Skin of body (tissue), 2 donors: ENCODE measurements around the gene ARID3C. TPM values are rescaled to one million over a fixed set of nuclear protein-coding genes. Genes with fewer than 3 reads are reported as not detected.
"Not testable (repeated sequence)": the region's sequence is repeated elsewhere in the genome, so short reads cannot be mapped to it uniquely, and the experiment has no call there.

Experiments
- DNase-seq: peaks from one replicate; lab custom pipeline; 2025; lab: John Stamatoyannopoulos, UW
- total RNA-seq: library from RNA; depleted of rRNA; stranded (reverse); fragments of >200 nt; gene quantifications from one replicate; pipeline ENCODE4 v1.2.3, GENCODE V29; 2014

ARID3C gene
- total RNA-seq, 1 donor from 2014 or later, result not detected

DNA sequence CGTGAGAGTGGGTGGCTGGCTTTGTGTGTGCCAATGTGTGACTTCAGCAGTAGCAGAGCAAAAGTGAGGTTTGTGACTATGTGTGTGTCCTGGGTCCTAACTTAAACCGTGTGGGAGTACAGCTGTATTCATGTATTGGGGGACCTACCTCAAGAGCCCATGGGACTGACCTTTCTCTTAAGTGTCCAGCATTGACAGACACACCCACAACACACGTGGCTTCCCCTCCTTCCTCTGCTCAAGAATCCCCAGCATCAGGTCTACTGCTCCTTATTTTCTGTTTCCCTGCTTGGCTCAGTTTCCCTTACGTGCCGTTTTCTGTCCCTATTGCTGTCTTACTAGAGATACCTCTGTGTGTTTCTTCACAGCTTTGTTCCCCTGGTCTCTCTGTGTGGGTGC, 23.7 kb upstream of the ARID3C start:
- DNase-seq, result no peak

DNA sequence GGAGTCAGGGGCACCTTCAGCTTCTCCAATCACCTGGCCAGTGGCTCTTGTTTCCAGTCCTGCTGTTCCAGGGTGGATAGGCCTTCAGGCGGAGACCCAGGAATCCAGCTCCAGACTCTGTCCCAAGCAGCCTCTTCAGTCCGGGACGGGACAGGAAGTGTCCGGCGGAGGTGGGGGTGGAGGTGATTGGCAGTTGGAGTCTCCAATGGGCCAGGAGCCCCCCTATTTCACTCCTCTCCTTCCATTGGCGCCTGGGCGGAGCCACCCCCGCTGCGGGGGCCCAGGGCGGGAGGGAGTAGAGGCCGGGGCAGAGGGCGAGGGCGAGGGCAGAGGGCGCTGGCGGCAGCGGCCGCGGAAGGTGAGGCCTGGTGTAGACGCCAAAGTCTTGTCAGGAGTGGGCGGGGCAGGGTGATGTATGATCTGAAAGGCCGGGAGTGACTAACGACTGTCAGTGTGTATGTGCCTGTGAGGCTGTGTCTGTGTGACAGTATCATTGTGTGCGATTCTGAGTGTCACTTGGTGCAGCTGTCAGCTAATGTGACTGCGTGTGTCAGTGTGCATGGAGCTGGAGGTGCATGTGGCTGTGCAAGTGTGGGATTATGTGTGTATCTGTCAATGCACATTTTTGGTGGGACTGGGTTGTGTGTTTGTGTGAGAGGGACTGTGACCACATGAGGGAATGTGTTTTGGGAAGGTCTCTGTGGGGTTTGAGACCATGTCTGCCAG, 23.2 kb upstream of the ARID3C start, which contains the start of gene IL11RA:
TSS of gene IL11RA (plus strand) at position 310 of the 726 bp plus-strand sequence. CDS start 3,033 bp downstream, outside the sequence.
- peak; percentile 85 for DNase-seq

DNA sequence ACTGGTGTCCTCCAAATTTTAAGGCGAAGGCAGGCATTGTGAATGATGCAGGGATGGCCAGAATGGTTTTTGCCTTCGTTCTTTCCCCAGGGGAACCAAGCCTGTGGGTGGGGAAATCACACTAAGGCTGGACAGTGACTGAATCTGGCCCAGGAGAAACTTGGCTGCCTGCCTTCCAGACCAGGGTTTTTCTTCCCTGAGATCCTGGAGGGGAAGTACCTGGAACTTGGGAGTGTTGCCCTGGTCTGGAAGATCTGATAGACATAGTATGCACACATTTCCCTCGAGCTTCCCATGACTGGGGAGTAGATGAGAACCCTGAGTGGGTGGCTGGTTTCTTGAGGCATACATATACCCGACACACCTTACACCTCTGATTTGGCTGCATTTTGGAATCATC, 22.5 kb upstream of the ARID3C start:
- no peak for DNase-seq

DNA sequence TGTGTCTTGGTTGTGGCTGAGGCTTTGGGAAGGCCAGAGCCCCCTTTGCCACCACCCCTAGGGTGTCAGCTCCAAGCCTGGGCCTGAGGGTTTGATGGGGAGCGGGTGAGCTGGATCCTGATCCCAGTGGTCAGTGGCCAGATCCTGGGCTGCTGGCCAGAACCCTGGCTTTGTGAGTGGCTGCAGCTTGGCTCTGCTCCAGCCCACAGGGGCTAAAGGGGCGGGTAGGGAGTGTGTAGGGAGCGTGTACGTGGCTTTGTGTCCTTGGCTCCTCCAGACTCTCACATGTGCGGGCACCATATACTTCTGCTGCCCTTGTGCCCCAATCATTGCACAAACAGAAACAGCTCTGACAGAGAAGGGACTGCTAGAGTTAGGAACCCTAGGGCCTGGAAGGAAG, 21.9 kb upstream of the ARID3C start:
- no peak for DNase-seq

DNA sequence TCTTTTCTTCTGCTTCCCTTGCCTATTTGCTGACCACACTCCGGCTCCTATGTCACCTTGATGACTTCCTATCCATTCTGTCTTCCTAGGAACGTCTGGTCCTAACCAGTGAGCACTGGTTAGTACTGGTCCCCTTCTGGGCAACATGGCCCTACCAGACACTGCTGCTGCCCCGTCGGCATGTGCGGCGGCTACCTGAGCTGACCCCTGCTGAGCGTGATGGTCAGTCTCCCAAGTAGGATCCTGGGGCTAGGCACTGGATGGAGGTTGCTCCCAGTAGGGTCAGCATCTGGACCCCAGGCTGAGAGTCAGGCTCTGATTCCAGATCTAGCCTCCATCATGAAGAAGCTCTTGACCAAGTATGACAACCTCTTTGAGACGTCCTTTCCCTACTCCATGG, 19.8 kb upstream of the ARID3C start:
- DNase-seq, result no peak

DNA sequence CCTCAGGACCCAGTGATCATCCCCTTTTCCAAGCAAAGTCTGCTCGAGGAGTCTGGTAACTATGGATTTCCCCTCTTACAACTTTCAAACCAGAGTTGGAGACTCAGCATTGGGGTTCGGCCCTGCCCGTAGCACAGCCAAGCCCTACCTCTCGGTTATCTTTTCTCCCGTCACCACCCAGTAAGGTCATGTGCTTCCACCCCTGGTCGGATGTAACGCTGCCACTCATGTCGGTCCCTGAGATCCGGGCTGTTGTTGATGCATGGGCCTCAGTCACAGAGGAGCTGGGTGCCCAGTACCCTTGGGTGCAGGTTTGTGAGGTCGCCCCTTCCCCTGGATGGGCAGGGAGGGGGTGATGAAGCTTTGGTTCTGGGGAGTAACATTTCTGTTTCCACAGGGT, 18.8 kb upstream of the ARID3C start:
- no peak for DNase-seq

DNA sequence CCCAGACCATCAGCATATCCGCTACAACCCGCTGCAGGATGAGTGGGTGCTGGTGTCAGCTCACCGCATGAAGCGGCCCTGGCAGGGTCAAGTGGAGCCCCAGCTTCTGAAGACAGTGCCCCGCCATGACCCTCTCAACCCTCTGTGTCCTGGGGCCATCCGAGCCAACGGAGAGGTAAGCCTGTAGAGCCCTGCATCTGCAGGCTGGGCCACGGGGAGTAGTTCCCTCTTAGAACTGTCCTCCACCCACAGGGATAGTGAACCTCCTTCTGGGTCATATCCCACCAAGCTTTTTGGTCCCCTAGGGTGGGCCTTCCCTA, 18.2 kb upstream of the ARID3C start:
- DNase-seq, result no peak

DNA sequence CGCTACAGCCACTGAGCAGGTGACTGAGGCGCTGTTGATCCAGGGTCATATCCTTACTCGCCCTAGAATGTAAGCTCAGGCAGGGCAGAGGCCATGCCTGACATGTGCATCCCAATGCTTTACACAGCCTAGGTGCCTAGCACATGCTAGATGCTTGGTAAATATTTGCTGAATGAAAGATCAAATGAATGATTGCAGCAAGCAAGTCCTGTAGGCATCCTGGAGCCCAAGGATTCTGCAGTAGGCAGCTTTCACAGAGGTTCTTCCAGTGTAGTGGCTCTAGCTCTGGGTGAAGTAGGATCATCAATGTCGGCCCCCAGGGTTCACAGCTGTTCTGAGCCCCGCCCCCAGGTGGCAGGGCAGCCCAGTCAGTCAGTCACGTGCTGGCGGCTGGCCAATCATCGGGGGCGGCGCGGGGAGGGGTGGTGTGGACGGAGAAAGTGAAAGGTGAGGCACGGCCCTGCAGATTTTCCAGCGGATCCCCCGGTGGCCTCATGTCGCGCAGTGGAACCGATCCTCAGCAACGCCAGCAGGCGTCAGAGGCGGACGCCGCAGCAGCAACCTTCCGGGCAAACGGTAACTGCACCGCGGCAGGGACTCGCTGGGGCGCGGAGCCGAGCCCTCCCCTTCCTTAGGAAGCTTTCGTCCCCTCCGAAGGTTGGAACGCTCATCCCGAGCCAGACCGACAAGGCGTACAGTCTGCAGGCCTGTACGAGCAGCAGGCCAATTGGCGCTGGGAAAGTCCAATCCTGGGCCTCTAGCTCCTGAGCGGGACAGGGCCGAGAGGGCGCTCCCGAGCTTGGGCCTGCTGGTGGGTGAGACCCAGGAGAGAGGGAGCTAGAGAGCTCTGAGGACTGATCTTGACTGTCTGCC, 17.6 kb upstream of the ARID3C start, which contains the start of gene GALT:
TSS of gene GALT (plus strand) at position 465 of the 873 bp plus-strand sequence. CDS start at position 495, 30 bp downstream.
- DNase-seq, result peak; percentile 63

DNA sequence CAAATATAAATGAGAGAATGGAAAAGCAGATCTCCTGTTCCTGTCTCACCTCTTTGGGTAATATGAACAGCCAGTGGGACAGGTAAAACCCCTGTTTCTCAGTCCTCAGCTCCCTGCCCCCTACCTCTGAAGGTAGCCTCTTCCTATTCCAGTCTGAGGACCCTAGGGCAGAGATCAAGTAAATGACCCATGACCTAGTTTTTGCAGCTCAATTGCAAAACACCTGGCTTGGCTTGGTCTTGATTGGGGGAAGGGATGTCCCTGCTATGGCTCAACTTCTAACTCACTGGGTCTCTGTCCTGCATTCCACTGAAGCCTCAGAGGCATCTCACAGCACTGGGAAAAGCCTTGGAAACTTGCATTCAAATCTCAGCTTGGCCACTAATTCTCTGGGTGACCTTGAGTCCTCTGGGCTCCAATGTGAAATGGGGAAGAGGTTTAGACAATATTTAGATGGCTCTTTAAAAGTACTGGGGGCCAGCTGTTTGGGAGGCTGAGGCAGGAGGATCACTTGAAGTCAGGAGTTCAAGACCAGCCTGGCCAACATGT, 16.0 kb upstream of the ARID3C start:
- no peak for DNase-seq

DNA sequence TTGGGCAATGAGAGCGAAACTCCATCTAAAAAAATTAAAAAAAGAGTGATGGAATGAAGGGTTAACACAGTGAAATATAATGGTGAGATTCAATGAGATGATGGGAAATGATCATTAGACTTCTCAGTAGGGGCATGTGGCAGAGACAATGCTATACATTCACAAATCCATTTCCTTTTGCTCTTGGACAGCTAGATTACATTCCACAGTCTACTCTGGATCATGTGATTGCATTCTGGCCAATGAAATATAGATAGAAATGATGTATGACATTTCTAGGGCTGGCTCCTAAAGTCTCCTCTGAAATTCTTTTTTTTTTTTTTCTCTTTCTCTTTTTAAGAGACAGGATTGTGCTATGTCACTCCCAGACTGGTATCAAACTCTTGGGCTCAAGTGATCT, 13.8 kb upstream of the ARID3C start:
- no peak for DNase-seq

DNA sequence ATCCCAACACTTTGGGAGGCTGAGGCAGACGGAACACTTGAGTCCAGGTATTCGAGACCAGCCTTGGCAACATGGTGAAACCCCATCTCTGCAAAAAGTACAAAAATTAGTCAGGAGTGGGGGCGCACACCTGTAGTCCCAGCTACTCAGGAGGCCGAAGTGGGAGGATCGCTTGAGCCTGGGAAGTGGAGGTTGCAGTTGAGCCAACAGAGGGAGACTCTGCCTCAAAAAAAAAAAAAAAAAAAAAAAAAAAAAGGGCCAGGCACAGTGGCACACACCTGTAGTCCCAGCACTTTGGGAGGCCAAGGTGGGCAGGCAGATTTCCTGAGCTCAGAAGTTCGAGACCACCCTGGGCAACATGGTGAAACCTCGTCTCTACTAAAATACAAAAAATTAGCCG, 10.5 kb upstream of the ARID3C start:
- DNase-seq, result not testable (repeated sequence)

DNA sequence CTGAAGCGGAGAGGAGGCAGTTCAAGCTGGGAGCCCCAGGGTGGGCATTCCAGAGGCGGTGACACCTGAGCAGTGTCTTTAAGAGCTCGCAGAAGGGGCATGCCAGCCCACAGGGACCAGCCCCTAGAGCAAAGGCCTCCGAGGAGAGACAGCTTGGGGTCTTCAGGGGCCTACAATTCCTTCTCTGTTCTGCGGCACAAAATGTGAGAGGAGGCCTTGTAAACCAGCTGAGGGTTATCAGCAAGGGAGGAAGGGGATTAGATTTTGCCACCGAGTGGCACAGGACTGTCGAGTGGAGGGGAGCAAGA, 9.2 kb upstream of the ARID3C start:
- DNase-seq, result peak; percentile 57

DNA sequence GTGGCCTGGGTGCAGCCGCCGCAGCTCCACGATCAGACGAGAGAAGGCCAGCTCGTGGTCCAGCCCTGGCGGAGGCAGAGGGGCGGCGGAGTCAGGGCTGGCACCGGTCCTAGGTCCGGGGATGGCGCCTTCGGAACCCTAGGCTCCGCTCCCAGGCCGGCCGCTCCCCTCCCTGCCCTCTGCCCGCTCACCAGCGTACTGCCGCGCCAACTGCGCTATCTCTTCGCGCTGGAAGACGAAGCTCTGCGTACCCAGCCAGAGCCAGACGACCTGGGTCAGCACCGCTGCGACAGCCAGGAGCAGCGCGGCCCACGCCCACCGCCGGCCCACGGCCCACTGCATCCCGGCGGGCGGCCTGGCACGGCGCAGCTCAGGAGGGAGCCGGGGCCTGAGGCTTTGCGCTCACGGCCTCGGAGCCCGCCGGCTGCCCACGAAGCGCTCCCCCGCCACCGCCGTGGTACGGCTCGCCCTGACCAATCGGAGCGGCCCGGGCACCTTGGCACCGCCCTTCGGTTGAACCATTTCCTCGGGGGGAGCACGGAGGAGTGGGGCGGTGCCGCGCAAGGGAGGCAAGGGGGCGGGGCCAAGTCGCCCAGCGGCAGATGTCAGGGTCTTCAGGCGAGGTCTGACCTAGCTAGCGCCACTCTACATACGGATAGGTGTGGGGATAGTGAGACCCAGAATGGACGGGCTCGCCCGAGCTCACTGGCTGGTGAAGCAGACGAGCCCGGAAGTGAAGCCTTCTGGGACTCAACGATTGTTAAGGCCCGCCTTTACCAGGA, 8.7 kb upstream of the ARID3C start, which contains the start of gene SIGMAR1:
TSS of gene SIGMAR1 (minus strand) at position 432 of the 782 bp plus-strand sequence. CDS start at position 342, 90 bp downstream.
- peak; percentile 89 for DNase-seq

DNA sequence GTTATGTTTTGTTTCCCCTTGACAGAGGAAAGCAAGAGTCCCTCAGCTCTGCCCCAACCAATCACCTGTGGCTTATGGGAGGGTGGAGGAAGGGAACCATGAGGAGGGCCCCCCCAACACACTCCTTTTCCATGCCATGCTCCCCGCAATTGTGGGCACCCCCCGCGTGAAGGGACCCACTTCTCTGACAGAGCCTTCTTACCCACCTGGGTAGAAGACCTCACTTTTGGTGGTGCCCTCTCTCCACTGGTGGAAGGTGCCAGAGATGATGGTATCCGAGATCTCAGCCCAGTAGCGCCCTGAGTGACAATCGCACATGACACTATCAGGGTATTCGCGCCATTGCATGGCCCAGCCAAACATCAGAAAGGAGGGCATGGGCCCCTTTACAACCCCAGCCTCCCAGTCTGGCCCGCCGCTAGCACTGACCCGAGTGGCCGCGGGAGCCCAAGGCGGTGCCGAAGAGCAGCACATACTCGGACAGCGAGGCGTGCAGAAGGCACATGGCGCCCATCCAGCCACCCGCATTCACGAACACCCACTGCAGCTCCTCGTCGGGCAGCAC, 8.0 kb upstream of the ARID3C start:
- DNase-seq, result no peak

DNA sequence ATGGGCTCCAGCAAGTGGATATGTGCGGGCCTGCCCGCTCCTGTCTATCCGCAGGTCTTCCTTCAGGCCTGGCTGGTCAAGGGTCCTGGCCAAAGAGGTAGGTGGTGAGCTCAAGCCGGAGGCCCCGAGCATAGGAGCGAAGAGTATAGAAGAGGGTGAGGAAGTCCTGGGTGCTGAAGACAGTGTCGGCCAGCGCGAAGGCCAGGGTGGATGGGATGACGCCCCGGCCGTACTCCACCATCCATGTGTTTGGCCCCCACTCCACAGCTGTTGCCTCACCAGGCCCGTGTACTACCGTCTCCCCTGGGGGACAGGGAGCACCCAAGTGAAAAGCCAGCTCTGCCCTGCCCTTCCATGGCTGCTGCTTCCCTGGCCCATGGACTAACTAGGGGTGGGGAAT, 6.7 kb upstream of the ARID3C start:
- DNase-seq, result no peak

DNA sequence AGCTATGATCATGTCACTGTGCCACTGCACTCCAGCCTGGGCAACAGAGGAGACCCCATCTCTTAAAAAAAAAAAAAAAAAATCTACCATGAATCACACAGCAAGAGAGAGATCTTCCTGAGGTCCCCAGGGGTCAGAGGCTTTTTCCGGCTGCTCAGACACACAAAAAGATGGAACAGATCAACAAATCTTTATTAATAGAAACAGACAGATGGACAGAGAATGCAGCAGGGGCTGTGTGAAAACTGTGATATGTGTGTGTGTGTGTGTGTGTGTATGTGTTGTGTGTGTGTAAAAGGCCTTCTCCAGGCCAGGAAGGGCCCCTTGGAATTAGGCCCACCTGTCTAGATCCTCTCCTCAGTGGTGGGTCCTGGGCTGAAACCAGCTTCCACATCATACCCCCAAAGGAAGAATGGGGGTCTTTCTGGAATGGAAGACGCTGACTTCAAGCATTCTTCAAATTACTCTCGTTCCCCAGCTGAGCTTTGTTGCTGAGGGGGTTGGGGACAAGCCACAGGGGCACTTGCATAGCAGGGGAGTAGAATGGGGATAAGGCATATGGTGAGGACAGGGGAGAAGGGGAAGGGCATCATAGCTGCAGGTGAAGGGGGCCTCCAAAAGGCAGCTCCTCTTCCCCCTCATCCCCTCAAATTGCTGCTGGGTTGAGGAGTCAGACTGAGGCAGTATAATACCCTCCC, 5.8 kb upstream of the ARID3C start:
- no peak for DNase-seq

DNA sequence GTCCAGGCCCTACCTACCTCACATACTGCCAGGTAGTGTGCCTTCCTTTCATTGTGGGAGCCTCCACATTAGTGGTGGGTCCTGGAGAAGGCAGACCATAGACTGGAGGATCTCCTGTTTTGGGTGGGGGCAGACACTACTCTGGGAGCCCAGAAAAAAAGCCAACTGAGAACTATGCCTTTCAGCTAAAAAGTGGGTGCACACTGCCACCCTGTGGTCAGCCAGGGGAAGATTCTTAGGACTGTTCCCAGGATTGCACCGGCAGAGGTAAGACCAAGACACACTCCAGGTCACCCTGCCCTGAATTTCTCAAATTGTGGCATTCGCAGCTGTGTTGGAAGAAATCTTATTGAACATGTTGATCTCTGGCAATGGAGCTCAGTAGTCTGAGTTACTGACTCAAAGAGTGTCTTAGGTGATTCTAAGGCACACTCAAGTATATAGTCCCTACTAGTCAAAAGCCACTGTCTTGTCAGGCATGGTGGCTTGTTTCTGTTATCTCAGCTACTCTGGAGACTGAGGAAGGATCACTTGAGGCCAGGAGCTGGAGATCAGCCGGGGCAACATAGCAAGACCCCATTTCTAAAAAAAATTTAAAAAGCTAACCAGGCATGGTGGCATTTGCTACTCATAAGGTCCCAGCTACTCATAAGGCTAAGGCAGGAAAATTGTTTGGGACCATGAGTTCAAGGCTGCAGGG, 5.1 kb upstream of the ARID3C start:
- peak; percentile 29 for DNase-seq

DNA sequence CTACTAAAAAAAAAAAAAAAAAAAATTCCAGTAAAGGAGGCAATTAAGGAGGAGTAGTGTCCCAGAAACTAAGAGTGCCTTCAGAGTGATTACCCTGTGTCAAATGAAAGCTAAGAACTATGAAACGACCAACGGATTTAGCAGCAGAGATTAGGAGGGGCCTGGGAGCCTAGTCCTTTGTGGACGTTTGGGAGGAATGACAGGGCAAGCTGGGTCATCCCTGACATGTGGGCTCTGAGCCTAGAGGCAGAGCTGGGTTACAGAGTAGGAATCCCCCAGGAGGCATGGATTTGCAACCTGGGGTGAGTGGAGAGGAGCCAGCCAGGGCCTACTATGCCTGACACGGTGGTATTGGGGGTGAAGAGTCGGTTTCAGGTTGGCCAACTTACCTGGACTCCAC, 4.3 kb upstream of the ARID3C start:
- no peak for DNase-seq

DNA sequence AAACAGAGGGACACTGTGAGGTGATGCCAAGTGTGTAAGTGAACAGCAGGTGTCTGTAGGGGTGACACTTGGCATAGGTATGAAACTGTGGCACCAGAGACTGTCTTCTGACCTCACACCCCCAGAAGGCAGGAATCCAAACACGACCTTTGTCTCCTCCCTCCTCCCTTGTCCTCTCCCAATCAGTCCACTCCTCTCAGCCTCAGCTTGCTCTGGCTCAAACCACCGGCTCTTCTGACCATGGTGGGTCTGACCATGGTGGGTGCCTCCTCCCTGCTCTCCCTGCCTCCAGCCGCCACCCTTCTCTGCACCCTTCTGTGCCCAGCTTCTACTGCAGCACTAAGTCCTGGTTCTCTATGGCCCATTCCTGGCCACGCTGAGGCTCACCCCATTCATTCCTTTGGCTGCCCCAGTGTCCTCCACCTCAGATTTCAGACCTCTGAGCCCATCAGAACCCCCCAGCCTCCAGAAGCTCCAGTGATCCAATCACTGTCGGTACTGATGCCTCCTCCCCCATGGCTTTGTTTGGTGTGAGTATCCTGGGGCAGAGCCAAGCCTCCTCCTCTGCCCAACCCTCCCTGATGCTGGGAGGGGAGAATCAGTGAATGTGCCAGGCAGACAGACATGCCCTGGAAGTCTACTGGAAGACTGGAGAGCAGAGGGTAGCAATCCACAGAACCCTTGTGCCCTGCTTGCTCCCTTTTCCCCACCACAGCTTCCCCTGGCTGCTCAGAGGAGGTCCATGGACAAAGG, 1.7 kb upstream of the ARID3C start:
- DNase-seq, result no peak
